Stimulated activated CD8-positive, alpha-beta memory T cell treated with anti-CD3 and anti-CD28 coated beads, Interleukin-7, amount 100 ng/mL, for 48 hours (primary cell): Measurements from ENCODE around the gene PGAP1.

ENCODE experiments used
- DNase-seq, 2 donors: peaks; one replicate each; pipeline ENCODE4 v3.0.0-alpha.2; 2020; ENCODE audit warnings: low read depth in 1 of 2; ENCODE audit errors: extremely low read depth in 1 of 2

PGAP1 gene

DNA sequence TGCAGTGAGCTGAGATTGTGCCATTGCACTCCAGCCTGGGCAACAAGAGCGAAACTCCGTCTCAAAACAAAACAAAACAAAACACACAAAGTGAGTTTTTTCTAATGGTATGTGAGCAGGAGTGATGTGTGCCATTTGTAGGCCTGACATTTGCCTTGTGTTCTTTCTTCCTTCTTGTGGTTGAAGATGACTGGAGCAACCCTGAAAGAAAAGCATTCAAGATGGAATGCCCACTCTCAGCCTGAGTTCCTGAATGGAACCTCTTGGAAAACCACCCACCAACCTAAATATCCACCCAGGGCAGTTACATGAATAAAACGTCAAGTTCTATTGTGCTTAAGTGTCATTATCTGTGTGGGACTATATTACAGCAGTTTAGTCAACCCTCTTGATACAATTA, 26.5 kb downstream of the PGAP1 start:
- no peak for DNase-seq

DNA sequence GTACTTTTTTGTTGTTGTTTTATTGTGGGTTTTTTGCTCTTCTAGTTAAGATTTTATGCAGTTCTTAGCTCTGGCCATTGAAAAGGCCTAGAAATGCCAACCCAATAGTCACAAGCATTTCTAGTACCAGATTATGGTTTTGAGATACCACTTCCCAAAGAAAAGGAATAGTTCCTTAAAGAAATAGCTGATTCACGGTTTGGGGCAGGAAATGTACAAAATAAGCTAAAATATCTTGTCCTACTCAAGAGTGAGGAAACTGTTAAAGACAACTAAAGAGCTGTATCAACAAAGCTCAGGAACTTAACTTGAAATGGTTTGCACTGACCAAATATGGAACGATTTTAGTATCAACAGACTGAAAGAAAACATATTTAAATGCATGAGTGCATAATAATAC, 35.4 kb downstream of the PGAP1 start:
- no peak for DNase-seq

DNA sequence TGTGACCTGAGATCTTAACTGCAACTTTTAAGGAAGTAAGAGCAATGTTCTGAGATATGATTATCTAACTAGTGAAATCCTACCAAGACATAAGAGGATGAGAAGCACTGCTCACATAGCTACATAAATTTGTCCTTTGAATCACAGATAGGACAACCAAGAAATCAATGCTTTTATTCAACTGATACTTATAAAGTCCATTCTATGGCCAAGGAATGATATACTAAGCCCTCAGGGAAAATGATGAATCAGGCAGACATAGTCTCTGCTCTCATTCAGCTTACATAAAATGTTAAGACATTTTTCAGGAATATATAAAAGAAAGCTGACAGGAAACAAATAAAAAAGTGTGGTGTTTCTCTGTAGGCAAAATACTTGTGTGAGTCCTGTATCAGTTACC, 39.1 kb downstream of the PGAP1 start:
- DNase-seq, result no peak

DNA sequence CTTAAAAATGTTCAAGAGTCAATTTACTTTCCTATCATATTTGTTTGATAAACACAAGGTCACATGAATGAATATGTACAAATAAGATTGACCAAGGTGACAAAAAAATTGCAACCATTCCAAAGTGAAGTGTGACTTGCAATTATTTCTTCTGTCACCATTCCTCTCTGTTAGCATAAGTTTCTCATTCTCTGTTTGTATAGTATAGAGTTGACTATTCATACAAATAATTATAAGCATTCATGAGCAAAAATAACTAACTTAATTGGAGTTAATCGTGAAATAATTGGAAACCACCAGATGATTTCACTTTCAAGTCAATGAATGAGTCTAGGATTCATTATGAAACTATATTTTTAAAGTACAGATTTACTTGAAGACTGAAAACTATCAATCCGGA, 42.1 kb downstream of the PGAP1 start:
- DNase-seq, result no peak

DNA sequence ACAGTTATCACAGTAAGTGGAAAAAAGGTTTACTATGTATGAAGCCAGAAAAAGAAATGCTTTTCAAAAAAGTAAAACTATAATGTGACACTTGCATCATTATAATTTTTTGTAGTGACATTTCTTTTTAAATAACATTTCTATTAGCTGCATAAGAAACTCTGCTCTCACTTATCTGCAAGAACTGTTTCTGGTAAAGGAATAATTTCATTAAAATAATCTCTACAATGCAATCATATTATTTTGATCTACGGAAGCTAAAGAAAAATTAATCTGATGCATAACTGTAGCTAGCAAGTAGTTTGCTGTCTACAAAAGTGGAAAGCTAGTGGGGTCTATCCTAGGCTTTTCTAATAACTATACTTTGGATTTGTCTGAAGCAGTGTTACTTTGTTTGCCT, 50.1 kb downstream of the PGAP1 start:
- no peak for DNase-seq

DNA sequence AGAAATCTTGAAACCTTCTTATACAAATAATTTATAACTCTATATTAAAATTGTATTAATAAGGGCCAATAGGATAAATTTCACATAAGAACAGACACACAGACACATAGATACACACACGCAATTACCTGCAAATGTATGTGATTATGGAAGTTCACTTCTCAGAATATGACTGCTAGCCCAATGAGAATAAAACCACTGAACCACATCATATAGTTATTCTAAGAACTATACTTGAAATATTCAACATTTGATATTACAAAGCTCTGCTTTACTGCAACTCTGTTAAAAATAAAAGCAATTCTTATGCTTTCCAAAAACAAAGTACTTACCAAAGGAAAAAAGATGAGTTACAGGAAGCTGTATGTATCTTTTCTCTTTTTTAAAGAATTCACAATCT, 51.1 kb downstream of the PGAP1 start:
- DNase-seq, result no peak

DNA sequence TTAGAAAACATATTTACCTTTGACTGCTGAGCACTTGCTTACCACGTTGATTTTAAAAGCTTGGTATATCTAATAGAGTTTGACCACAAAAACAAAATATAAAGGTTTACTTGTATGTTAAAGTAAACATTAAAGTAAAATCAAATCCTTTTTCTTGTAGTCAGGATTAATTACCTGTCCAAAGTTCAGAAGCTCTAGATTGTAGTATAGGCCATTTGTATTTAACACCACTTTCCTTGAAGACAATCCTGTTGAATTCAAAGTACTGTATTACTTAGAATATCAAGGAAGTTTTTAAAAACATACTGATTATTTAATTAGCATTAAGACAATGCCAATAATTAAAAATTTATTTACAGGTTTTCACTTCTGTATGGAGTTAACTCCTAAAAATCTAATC, 53.0 kb downstream of the PGAP1 start:
- DNase-seq, result no peak

DNA sequence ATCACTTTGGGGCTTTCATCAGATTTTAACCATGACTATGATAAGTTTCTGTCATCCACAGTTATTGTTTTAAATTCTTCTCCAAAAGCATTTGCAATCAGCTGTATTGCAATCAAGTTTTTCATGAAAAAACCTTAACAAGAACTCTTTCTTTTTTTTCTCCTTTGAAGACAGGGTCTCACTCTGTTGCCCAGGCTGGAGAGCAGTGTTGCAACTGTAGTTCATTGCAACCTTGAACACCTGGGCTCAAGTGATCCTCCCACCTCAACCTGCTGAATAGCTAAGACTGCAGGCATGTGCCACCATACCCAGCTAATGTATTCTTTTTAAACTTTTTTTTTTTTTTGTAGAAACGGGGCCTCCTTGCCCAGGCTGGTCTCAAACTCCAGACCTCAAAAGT, 71.9 kb downstream of the PGAP1 start:
- DNase-seq, result no peak

DNA sequence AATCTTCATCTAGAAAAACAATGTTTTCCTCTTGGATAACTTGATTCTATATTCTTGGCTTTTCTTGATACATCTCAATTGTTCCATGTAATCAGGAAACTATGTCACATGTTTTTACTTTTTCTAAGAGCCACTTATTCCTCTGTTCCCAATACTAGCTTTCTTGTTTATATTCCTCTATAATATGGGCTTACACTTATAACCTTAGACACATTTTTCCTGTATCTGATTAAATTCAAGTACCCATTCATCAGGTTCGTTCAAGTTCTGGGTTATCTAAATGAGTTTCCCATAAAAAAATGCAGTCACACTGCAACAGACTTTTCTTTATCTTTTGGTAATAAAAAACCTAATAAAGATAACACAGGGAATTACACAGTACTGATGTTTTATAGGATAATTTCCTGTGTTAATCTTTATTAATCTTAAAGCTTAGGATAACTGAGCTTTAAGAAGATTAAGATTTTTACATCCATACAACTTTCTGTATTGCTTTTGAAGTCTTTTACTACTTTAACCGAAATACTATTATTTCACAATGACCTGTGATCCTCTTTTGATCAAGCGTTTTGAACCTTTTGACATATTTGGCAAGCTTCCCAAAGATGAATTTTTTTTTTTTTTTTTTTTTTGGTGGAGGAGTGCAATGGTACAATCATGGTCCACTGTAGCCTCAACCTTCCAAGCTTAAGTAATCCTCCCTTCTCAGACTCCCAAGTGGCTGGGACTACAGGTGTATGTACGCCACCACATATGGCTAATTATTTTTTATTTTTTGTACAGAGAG, 73.0 kb downstream of the PGAP1 start:
- no peak for DNase-seq

DNA sequence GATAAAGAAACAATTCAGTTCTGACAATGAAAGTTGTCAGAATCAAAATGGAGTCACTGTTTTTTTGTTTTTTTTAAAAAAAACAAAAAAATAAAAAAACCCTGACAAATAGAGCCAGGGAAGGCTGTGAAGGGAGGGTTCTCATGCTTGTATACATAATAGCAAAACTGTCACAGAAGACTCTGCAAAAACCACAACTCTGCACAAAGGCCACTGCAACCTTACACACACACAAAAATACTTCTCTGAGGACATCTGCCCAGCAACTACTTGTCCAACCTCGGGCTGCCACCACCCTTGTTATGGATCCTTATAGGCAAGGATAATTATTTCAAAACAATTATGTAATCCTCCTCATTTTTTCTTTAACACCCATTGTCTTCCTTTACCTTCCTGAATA, 75.4 kb downstream of the PGAP1 start:
- DNase-seq, result no peak

DNA sequence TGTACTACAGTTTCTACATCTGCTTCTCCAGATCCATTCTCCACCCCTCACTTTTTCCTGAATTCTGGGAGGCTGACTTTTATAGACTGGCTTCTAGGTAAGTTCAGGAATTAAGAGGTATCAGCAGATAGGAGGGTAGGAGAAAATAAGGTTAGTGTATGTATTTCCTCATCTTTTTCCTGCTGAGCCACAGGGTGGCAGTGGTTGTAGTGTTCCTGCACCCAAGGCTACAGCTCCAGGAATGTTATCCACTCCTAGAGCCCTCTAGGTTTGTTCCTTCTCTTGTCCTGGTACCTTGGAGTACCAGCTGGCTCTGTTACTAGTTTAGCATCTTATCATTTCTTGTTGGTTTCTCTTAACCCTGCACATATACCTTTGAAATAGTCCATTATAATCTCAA, 76.6 kb downstream of the PGAP1 start:
- no peak for DNase-seq

DNA sequence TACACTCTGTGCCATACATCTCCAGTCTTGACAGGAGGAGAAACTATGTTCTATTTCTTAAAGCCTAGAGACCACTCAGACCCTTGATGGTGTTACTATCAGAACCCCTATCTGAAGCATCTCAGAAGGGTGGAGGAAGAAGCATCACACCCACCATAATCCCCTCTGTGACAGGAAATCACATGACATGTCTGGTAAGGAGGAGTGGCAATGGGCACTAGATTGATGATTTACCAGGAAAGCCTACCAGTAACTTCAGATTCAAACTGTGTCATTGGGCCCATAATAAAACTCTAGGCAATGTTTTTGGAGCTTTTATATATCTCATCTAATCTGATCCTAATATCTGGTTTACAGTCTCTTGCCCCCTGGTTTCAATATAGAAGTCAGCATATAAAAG, 80.2 kb downstream of the PGAP1 start:
- DNase-seq, result no peak

DNA sequence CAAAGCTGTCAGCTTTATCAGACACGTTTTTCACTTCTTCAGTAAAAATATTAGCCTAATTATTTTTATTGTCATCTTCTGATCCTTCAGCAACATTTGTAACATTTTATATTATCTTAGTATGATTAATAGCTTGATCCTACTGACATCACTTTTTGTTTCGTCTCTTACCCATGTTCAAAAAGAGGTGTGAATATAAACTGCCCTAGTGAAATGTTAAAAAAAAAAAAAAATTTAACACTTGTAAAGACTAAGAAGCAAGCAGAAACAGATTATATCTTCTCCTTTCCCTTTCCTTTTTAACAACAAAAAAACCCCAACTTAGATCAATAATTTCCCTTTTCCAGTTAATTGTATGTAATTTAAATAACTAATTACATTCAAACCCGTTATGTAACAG, 81.1 kb downstream of the PGAP1 start:
- no peak for DNase-seq

DNA sequence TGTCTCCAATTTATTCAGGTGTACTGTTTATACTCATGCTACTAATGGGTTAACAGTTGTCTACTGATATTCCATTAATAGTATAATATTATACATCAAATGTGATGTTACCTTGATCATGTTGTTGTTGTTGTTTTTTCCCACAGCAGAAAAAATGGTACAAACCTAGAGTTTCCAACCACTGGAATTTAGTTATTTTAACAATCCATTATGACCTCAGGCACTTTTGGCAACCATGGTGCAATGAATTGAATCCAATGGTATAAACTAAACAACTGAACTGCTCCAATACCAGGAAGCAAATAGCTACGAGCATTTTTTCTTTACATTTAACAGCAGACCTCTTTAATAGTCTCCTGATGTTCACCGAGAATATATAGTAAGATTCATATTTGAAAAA, 86.3 kb downstream of the PGAP1 start:
- DNase-seq, result no peak

DNA sequence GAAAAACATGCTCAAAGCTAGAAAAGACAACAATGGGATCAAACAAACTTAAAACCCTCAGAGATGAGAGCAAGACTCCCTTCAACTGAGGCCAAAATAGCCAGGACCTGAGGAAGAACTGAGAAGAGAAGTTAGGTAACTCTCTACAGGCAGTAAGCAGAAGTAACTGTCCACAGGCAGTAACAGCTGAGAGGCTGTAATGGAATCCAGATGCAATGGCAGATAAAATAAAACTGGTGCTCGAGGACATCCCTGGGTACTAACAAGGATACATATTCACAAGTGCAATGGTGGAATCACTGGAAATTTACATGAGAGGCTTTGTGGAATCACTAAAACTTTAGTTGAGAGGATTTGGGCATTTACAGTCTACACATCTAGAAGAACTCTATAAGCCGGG, 86.9 kb downstream of the PGAP1 start:
- no peak for DNase-seq

DNA sequence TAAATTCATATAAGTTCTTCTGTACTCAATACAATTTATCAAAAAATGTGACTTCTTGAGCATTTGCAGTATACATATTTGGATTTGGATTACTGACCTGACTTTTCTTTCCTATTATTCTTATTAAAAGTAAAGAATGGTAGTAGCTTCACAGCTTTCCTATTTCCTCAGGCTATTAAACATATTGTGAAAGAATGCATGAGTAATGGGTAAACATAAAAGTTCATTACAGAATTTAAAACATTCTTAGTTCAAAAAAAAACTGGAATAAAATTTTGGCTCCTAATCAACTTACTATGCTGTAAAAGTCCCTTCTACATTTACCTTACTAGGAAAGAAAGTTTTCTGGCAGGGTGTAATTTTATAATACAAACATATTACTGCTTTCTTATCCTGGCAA, 90.1 kb downstream of the PGAP1 start:
- DNase-seq, result no peak

DNA sequence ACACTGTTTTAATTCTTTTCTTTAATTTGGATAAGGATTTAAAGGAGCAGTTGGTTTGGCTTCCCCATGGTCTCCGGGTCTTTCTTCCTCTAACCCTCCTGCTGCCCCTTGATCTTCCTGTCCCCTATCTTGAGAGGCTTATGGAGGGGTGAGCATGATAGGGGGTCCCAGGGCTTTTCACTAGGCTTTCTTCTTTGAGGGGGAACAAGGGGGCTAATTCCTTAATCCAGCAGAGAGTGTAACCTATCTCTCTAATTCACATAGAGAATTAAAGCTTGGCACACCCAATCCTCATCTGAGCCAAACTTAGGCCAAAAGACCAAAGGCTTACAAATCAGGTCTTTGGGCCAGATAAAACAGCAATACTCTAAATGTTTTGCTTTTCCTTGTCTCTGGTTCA, 95.8 kb downstream of the PGAP1 start:
- no peak for DNase-seq

DNA sequence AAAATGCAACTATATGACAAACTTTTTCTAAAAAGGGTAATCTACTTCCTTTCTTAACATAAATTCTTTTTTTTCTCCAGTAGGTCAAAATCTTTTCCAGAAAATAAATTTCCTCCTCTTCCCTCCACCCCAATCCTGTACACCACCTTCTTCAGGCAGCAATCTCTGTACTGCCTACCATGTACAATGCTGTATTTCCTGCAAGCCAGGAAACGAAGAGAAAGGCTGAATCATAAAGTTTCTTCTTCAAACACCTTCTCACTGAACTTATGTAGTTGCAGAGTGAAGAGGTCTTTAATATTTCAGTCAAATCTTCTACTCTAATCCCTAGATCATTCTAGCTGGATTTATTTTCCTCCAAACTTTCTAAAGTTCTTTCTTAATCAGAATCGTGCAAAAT, 99.2 kb downstream of the PGAP1 start:
- no peak for DNase-seq

DNA sequence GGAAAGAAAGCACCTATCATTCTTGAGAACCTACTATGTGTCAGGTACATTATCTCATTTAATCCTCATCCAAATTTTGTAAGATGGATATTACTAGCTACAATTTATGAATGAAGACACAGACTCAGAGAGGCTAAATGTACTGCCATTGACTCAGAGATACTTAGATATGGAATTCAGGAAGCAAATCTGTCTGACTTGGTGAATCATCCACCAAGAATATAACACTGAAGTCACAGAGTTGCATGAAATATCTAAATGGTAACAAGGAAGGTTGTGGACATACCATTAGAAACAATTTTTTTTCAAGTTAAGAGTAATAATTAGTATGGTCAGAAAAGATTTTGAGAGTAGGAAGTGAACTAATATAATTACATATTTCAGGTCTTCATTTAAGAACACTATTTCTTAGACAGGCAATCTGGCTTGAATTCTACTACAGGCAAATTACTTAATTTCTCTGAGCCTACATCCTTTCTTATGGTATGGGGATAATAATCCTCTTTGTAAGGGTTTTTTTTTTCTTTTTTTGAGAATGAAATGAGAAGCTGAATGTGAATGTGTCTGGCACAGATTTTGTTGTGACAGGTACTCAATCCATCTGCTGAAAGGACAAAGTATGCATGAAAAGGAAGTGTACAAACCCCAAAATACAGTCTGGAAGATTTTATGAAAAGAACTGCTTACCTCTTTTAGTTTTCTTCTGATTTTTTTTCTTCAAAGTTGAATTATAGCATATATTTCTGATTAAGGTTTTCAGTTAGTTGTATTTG, 102.6 kb downstream of the PGAP1 start:
- no peak for DNase-seq

DNA sequence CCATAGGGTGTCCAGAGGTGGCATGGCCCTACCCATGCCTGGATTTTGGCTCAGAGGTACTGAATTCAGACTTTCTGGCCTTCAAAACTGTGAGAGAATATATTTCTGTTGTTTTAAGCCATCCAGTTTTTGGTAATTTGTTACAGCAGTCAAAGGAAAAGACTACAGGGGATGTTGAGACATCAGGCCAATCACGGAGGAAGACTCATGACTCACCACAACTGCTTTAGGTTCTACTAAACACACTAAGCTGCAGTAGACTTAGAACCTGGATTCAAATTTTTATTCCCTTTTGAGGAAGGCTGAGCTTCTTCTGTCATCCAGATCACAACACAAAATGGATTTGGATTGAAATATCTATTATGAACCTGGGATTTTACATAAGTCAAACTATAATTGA, 105.3 kb downstream of the PGAP1 start:
- DNase-seq, result no peak

DNA sequence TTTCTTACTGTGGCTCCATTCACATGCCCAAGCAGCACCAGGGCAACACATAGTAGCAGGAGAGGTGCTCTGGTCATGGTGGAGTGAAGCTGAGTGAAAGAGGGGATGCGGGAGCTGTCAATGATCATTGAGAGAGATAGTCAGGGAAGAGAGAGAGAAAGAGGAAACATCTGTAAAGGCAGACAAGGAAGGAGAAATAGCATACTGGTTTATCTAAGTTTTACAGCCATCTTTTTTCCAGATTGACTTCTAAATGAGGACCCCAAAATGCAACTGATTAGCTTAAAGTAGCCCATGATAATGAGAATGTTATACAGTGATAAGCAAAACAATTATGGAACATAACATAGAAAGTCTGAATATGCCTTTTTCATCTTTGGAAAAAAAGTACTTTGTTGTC, 117.2 kb downstream of the PGAP1 start, which contains the start of gene C2orf66:
C2orf66 (minus strand) TSS at position 96 of the 400 bp plus-strand sequence; CDS start at position 77, 19 bp downstream.
- DNase-seq, result no peak

DNA sequence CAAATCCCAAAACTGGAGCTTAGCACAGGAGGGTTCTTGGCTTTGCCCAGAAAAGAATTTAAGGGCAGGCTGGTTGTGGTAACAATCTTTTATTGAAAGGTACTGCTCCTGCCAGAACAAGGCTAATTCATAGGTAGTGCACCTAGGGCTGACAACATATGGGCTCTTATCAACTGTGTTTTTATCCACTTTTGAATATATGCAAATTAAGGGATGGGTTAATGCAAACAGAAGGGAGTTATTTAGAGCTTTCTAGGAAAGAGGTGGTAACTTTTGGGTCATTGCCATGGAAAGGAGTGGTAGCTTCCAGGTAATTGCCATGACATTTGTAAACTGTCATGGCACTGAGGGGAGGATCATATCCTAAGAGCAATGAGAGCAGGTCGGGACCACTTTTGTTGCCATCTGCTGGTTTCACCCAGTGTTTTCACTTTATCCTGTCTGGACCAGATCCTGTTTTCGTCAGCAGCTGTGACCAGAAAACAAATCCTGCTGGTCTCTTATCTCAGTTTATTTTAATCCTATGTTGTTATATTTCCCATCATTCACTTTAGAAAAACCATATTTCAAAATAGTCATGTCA, 118.3 kb downstream of the PGAP1 start:
- no peak for DNase-seq
